GM18867 (cell line): Measurements from ENCODE around the gene PIP5K1A.
"Not testable (repeated sequence)": the region's sequence is repeated elsewhere in the genome, so short reads cannot be mapped to it uniquely, and the experiment has no call there.

Experiments used
- ATAC-seq: cut with Tn5 transposase; IDR thresholded peaks from one replicate; pipeline ENCODE4 v1.9.1; 2021; ENCODE audit warnings: mild to moderate bottlenecking, moderate library complexity; ENCODE audit not compliant: unreplicated experiment

PIP5K1A gene

GRCh38 chr1:151198254-151199127 is at the start of gene PIP5K1A:
Gene PIP5K1A (plus strand): TSS chr1:151198552. CDS start chr1:151198997, 445 bp downstream.
- ATAC-seq, result peak; percentile 77

DNA sequence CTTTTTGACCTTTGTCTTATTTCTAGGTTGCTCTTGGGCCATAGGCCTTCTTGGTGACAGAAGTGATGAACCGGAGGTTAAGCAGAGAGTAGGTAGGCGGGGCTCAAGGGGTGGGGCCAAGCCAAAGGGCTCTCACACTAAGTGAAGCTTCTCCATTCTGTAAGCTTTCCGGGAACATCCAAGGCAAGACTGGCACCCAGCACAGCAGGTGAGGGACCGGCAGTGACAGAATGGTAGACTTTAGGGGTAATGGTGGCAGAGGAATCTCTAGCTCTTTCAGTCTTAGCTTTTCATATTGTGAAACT is 41.9 kb upstream of the PIP5K1A start, which contains the start of gene TNFAIP8L2:
Gene TNFAIP8L2, plus strand, starts transcription at position 135 of the 305 bp plus-strand sequence. CDS start 2,049 bp downstream, outside the sequence.
- peak; percentile 68 for ATAC-seq

DNA sequence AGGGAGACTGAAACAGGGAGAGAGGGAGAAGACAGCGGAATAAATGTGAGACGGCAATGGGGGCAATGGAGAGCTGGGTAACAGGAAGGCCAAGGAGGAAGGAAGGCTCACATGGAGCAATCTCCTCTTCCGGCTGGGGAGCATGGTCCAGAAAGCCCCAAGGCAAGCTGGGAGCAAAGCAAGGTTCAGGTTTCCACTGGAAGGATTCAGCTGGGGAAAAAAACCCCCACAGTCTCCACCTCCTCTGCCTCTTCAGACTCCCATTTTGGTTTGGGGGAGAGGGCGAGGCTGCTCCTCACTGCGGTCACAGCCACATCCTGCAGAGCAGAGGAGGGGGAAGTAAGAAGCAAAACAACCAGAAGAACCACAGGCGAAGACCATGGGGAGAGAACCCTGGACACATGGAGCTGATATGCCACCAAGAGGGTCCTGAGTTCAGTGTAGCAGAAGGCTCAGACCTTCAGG is 41.3 kb upstream of the PIP5K1A start:
- ATAC-seq, result no peak

DNA sequence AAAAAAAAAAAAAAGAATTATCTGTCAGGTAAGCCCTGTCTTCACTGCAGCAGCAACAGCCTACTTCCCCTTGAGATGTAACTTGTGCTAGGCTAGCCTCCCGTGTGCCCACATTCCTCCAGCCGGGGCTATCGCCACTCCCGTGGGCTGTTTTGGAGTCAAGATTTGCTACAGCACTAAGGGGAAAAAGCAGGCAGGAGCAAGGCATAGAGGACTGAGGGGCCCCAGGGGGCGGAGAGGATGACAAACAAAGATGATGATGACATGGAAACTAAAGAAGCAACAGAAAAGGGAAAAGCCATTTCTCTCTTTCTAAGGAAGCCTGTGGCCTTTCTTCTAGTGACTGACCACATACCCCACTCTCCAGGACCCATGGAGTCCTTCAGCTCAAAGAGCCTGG is 40.0 kb upstream of the PIP5K1A start:
- ATAC-seq, result no peak

DNA sequence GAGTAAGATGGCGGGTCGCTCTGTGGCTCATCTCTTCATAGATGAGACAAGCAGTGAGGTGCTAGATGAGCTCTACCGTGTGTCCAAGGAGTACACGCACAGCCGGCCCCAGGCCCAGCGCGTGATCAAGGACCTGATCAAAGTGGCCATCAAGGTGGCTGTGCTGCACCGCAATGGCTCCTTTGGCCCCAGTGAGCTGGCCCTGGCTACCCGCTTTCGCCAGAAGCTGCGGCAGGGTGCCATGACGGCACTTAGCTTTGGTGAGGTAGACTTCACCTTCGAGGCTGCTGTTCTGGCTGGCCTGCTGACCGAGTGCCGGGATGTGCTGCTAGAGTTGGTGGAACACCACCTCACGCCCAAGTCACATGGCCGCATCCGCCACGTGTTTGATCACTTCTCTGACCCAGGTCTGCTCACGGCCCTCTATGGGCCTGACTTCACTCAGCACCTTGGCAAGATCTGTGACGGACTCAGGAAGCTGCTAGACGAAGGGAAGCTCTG is 39.6 kb upstream of the PIP5K1A start:
- ATAC-seq, result no peak

DNA sequence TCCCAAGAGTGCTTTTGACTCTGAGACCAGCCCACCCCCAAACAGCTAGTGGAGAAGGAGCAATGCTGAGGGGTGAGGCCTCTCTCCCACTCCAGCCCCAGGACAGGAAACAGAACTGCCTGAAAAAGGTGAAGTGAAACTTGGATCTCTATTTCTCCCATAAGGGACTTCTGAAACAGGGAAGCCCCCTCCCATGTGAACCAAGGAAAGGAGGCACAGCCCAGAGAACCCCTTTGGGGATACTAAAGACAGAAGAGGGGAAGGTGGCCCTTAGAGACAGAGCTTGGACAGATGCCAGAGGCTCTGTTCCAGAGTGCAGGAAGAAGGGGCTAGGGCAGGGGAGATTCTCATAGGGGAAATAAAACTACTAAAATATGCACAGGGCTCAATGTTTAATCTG is 39.0 kb upstream of the PIP5K1A start:
- ATAC-seq, result no peak

- no peak for ATAC-seq
Measured at GRCh38 chr1:151164732-151165280, 33.5 kb upstream of the PIP5K1A start.

- no peak for ATAC-seq
Measured at GRCh38 chr1:151165281-151165737, 33.0 kb upstream of the PIP5K1A start.

DNA sequence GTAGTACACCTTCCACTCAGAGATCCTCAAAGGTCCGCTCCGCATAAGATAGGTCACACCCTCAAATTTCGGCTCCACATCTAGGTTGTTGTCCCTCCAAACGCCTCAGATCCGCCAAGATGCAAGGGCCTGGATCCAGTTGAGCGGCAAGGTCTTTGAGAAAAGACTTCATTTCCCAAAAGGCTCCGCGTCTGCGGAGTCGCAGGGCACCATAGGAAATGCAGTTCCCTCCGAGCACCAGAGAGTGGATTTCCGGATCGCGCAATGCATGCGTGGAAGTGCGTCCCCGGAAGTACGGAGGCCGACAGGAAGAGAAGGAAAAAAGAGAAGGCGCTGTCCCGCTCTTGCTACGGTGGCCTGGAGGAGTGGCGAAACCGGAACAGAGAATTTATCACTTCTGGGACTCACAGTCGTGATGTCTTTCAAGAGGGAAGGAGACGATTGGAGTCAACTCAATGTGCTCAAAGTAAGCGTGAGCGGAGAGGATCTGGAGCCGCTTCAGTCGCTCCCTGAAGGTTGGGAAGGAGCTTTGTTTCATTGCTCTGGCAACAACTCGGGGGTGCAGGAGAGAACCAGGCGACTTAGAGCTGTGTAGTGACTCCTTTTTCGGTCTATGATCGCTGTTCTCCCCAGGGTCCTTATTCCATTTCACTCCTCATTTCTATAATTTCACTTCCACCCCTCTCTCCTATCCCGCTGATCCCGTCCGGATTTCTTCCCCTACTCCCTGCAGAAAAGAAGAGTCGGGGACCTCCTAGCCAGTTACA is 32.4 kb upstream of the PIP5K1A start, which contains the start of the genes LYSMD1 and SCNM1:
Gene LYSMD1, minus strand, starts transcription at position 165 of the 767 bp plus-strand sequence. CDS start 644 bp downstream, outside the sequence.
Gene SCNM1, plus strand, starts transcription at position 407 of the 767 bp plus-strand sequence. Its CDS starts 9 bp downstream, at position 416.
- peak; percentile 84 for ATAC-seq

GRCh38 chr1:151166505-151166956 is 31.8 kb upstream of the PIP5K1A start:
- ATAC-seq, result no peak

GRCh38 chr1:151167116-151167515 is 31.2 kb upstream of the PIP5K1A start:
- ATAC-seq, result no peak

GRCh38 chr1:151171190-151171589 is 27.2 kb upstream of the PIP5K1A start:
- no peak for ATAC-seq

DNA sequence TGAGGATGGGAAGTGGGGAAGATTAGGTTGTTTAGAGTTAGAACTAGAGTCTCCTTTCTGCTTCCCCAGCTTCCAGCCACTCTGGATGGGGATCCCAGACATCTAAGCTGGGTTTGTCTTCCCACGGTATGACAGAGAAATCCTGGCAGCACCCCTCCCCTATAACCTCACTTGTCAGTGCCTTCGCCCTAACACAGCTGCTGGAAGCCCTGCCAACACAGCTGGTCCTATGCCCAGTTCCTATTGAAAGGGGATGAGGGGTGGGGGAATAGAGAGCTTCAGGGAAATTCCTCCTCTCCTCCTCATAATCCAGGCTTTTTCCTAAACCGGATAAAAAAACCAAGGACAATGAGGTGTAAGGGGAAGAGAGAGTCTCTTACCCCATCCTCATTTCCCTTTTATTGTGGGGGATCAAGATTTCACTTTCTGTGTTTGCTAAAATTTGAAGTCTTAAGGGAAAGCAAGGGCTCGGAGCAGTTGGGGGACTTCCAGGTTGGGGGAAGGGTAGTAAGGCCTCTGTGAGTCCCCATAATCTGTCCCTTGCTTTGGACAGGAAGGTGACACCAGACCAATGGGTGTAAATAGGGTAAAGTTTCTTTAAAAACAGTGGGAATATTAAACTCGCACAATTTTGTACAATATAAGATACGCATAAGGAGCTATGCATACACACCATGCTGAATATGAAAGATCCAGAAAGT is 23.2 kb upstream of the PIP5K1A start:
- ATAC-seq, result no peak

GRCh38 chr1:151175863-151176262 is 22.5 kb upstream of the PIP5K1A start, which contains the start of gene TMOD4:
Gene TMOD4 (minus strand): TSS chr1:151175981. CDS start chr1:151174875, 1,106 bp downstream.
- ATAC-seq, result no peak

DNA sequence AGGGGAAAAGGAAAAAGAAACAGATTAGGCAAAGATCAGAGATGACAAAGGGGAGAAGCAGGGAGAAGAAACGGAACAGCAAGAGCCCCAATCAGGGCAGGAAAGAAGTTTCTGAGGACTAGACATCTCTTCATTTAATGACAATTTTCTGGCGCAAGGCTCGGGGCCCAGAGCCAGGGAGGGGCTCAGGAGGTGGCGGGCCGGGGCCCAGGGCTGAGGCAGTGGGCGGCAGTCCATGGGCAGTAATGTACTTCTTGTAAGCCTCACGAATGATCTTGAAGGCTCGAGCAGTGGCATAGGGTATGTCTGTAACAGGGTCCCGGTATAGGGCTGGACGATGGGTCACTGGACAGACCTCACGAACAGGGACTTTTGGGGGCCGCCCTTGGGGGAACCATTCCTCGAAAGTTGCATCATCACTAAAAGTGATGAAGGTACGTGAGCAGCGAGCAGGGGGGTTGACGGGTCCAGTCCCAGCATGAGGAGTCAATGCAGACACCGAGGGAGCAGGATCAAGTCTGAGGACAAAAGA is 21.8 kb upstream of the PIP5K1A start:
- ATAC-seq, result no peak

- ATAC-seq, result no peak
Measured at GRCh38 chr1:151184211-151184610, 14.1 kb upstream of the PIP5K1A start.

DNA sequence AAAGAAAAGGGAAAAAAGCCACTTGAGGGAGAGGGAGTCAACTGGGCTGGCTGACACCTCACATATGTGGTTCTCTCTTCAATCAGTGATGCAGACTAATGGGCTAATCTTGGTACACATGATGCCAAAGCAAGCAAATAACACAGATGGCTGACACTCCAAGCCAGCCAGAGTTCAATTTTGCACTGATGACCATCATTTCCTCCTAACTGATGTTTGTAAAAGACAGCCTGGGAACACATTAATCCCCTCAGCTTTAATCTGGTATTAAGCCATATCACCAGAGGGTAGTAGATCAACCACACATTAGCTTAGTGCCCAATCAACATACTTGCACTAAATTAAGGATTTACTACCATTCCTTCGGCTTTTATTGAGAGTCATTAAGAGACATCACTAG is 11.1 kb upstream of the PIP5K1A start:
- no peak for ATAC-seq

DNA sequence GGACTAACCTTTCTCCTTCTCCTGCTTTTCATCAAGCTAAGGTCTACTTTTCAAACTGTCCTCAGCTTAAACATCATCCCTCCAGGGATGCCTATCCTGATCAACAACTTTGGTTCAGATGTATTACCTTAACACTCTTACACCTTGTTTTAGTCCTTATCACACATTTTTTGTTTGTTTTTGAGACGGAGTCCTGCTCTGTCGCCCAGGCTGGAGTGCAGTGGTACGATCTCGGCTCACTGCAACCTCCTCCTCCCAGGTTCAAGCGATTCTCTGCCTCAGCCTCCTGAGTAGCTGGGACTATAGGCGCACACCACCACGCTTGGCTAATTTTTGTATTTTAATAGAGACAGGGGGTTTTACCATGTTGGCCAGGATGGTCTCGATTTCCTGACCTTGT is 9.7 kb upstream of the PIP5K1A start:
- ATAC-seq, result not testable (repeated sequence)

- peak; percentile 87 for ATAC-seq
Measured at GRCh38 chr1:151189637-151190445, 8.5 kb upstream of the PIP5K1A start, which contains the start of gene VPS72. Gene VPS72 (minus strand): TSS chr1:151190197. CDS start chr1:151190121, 76 bp downstream.
